ENCODE measurements around the gene KRT84.

GRCh38 chr12:52368508-52368907 lies 16.9 kb downstream of the KRT84 start:
- no peak for TF ChIP-seq SUZ12 (IDR thresholded peaks at IDR 0.05; ENCODE audit: extremely low read depth, insufficient read depth, insufficient read length)
- no peak for TF ChIP-seq ZNF274 (IDR thresholded peaks at IDR 0.05; ENCODE audit: low read depth, low read length)
- no peak for TF ChIP-seq YY1 (IDR thresholded peaks at IDR 0.05; ENCODE audit: insufficient read depth, insufficient read length)
